Measurements from ENCODE around the gene NPC1L1.

NPC1L1 gene

DNA sequence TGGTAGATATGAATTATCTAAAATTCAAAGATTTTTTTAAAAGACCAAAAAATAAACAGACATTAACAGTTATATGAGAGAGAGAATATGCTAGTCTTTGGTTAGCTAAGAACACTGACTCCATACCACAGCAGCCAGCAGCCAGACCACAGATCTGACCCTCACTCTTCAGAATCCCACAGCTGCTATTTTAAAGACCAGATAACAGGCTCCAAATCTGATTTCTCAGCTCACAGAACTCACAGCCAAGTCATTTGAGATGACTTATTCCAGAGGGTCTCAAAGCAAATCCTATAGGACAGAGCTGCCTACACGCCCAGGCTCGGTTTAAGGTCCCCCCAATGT lies 71.0 kb downstream of the NPC1L1 start:
- Histone ChIP-seq H3K4me1 (ENCODE audit: control insufficient read depth, low read length) (peaks cover 74% of the 10 kb centered on the region), H3K4me3 (ENCODE audit: low read length) (no peak overlapping the region), H3K36me3 (ENCODE audit: control insufficient read depth, low read length) (peaks cover 95% of the 10 kb centered on the region), H3K4me2 (ENCODE audit: low read length) (no peak overlapping the region), H3F3A (ENCODE audit: control insufficient read depth, insufficient read depth) (peaks cover 7% of the 10 kb centered on the region; the same call in 1 of the 2 replicates), H3K27ac (ENCODE audit: low read depth, low read length) (no peak overlapping the region), H4K20me1 (ENCODE audit: control insufficient read depth, insufficient read depth, low read depth, low read length) (peaks cover 4% of the 10 kb centered on the region; the same call in 1 of the 2 replicates), H3K79me2 (ENCODE audit: control insufficient read depth, low read length) (peaks cover 90% of the 10 kb centered on the region), H3K9me2 (replicated peaks; ENCODE audit: control insufficient read depth, low read length) (no peaks in the 10 kb centered on the region), H3K27me3 (ENCODE audit: control insufficient read depth, low read length) (no peaks in the 10 kb centered on the region), H3K9me3 (ENCODE audit: control insufficient read depth, insufficient read depth, low read length) (no peaks in the 10 kb centered on the region)
- TF ChIP-seq, protein P1, sequence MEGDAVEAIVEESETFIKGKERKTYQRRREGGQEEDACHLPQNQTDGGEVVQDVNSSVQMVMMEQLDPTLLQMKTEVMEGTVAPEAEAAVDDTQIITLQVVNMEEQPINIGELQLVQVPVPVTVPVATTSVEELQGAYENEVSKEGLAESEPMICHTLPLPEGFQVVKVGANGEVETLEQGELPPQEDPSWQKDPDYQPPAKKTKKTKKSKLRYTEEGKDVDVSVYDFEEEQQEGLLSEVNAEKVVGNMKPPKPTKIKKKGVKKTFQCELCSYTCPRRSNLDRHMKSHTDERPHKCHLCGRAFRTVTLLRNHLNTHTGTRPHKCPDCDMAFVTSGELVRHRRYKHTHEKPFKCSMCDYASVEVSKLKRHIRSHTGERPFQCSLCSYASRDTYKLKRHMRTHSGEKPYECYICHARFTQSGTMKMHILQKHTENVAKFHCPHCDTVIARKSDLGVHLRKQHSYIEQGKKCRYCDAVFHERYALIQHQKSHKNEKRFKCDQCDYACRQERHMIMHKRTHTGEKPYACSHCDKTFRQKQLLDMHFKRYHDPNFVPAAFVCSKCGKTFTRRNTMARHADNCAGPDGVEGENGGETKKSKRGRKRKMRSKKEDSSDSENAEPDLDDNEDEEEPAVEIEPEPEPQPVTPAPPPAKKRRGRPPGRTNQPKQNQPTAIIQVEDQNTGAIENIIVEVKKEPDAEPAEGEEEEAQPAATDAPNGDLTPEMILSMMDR (IDR thresholded peaks at IDR 0.05; ENCODE audit: low read depth, low read length, poor library complexity, severe bottlenecking), result no peak
- TF ChIP-seq EZH2phosphoT487 (IDR thresholded peaks at IDR 0.05; ENCODE audit: borderline replicate concordance, low read length), result no peak

DNA sequence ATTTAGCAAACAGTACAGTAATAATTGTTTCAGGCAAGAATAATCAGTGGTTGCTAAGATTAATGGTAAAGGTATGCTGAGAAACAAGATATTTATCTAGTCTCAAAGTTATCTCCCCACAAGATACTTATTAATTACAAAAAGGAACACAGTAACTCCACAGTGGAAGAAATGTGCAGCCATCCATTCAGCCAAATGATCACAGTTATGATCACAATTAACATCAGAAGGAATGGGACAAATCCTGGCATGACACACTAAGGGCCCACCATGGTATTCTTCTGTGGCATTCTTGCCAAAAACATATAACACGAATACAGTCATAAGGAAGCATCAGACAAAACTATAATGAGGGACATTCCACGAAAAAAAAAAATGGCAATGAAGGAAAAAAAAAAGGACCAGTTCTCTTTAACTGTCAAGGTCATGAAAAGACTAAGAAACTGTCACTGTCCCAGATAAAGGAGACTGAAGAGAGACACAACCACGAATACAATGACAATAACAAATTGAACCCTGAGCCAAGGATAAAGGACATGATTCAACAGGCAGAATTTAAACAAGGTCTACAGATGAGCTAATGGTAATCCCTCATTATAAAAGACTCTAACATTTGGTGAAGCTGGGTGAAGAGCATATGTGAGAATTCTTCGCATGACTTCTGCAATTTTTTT lies 71.5 kb downstream of the NPC1L1 start:
- Histone ChIP-seq H3K36me3 (ENCODE audit: control insufficient read depth, low read length) (peaks cover 91% of the 10 kb centered on the region), H3K9me3 (ENCODE audit: control insufficient read depth, insufficient read depth, low read length) (no peaks in the 10 kb centered on the region), H3K4me1 (ENCODE audit: control insufficient read depth, low read length) (peaks cover 74% of the 10 kb centered on the region), H3K9me2 (replicated peaks; ENCODE audit: control insufficient read depth, low read length) (no peaks in the 10 kb centered on the region), H3K79me2 (ENCODE audit: control insufficient read depth, low read length) (peaks cover 90% of the 10 kb centered on the region), H4K20me1 (ENCODE audit: control insufficient read depth, insufficient read depth, low read depth, low read length) (peaks cover 4% of the 10 kb centered on the region; the same call in 1 of the 2 replicates), H3F3A (ENCODE audit: control insufficient read depth, insufficient read depth) (peaks cover 7% of the 10 kb centered on the region; the same call in 1 of the 2 replicates), H3K4me3 (ENCODE audit: low read length) (no peak overlapping the region), H3K27ac (ENCODE audit: low read depth, low read length) (no peak overlapping the region), H3K4me2 (ENCODE audit: low read length) (no peak overlapping the region), H3K27me3 (ENCODE audit: control insufficient read depth, low read length) (no peaks in the 10 kb centered on the region)
- TF ChIP-seq, protein P1 (IDR thresholded peaks at IDR 0.05; ENCODE audit: low read depth, low read length, poor library complexity, severe bottlenecking), result no peak
- TF ChIP-seq EZH2phosphoT487 (IDR thresholded peaks at IDR 0.05; ENCODE audit: borderline replicate concordance, low read length), result no peak

DNA sequence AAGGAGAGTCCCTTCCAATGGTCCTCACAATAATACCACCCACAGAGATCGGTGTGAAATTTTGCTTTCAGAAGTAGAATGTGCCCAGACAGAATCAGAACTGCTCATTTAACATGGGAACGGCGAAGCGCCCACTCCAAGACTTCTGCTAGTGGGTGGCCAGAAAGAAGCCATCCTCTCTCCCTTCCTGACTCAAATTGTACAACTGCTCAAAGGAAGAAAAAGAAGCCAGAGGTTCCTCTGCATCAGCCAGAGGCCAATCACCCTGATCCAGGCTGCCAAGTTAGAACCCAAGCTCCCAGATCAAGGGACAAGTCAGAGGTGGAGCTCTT lies 73.9 kb downstream of the NPC1L1 start:
- peaks cover 4% of the 10 kb centered on the region; the same call in 1 of the 2 replicates for H4K20me1 ChIP-seq (ENCODE audit: control insufficient read depth, insufficient read depth, low read depth, low read length)
- TF ChIP-seq, protein P1 (IDR thresholded peaks at IDR 0.05; ENCODE audit: low read depth, low read length, poor library complexity, severe bottlenecking), result no peak
- TF ChIP-seq EZH2phosphoT487 (IDR thresholded peaks at IDR 0.05; ENCODE audit: borderline replicate concordance, low read length), result no peak

More for the DNA sequence above, 73.9 kb downstream of the NPC1L1 start:
- Histone ChIP-seq H3K36me3 (ENCODE audit: control insufficient read depth, low read length) (peaks cover 81% of the 10 kb centered on the region), H3K4me2 (ENCODE audit: low read length) (no peak overlapping the region), H3K9me3 (ENCODE audit: control insufficient read depth, insufficient read depth, low read length) (no peaks in the 10 kb centered on the region), H3K27me3 (ENCODE audit: control insufficient read depth, low read length) (no peaks in the 10 kb centered on the region), H3K9me2 (replicated peaks; ENCODE audit: control insufficient read depth, low read length) (no peaks in the 10 kb centered on the region), H3F3A (ENCODE audit: control insufficient read depth, insufficient read depth) (peaks cover 12% of the 10 kb centered on the region), H3K4me1 (ENCODE audit: control insufficient read depth, low read length) (peaks cover 75% of the 10 kb centered on the region), H3K4me3 (ENCODE audit: low read length) (no peak overlapping the region), H3K79me2 (ENCODE audit: control insufficient read depth, low read length) (peaks cover 91% of the 10 kb centered on the region), H3K27ac (ENCODE audit: low read depth, low read length) (no peak overlapping the region)

Data from DOHH2 (cell line).